CD4-positive, CD25-positive, alpha-beta regulatory T cell (primary cell): ENCODE results near the gene CAPS2. TPM values are rescaled to one million over a fixed set of nuclear protein-coding genes. Genes with fewer than 3 reads are reported as not detected.

ENCODE experiments used
- ATAC-seq, 2 donors: fragments of 150-1000 bp; cut with Tn5 transposase; one replicate each; pipeline ENCODE4 v1.10.0; 2021; ENCODE audit warnings: low read depth in 2 of 2, moderate number of reproducible peaks in 2 of 2, moderate library complexity in 1 of 2
- DNase-seq, 3 donors: peaks; one replicate each; pipeline versions ENCODE4 v3.0.0 to v3.0.0-alpha.2; 2012 to 2022; ENCODE audit warnings: mixed read lengths in 1 of 3
- H3K27ac ChIP-seq: one replicate; pipeline ENCODE4 v1.7.0; 2013; ENCODE audit warnings: mild to moderate bottlenecking, low read length; ENCODE audit not compliant: insufficient read depth, poor library complexity, severe bottlenecking
- H3K27me3 ChIP-seq: one replicate; pipeline ENCODE4 v1.7.0; 2013; ENCODE audit warnings: low read length; ENCODE audit not compliant: control insufficient read depth, insufficient read depth
- H3K36me3 ChIP-seq: one replicate; pipeline ENCODE4 v1.7.0; 2013; ENCODE audit warnings: mild to moderate bottlenecking, low read length, moderate library complexity; ENCODE audit not compliant: control insufficient read depth, insufficient read depth
- H3K4me1 ChIP-seq: 2 replicates; pipeline ENCODE4 v1.7.0; 2013; ENCODE audit warnings: mild to moderate bottlenecking, low read length; ENCODE audit not compliant: insufficient read depth, control insufficient read depth, poor library complexity, severe bottlenecking
- H3K4me3 ChIP-seq: one replicate; pipeline ENCODE4 v1.7.0; 2013; ENCODE audit warnings: low read depth, mild to moderate bottlenecking, low read length, moderate library complexity
- H3K9me3 ChIP-seq, 2 experiments: 1 replicate in 1 of 2; 2 replicates in 1 of 2; pipeline ENCODE4 v1.7.0; 2013; ENCODE audit warnings: low read length in 2 of 2, mild to moderate bottlenecking in 1 of 2, moderate library complexity in 1 of 2; ENCODE audit not compliant: control insufficient read depth in 2 of 2
- H3K27ac Mint-ChIP-seq, 3 donors: one replicate each; pipeline ENCODE4 v1.8.0; 2020 to 2022; ENCODE audit warnings: mild to moderate bottlenecking in 3 of 3, mixed read lengths in 3 of 3, moderate library complexity in 2 of 3
- H3K27me3 Mint-ChIP-seq: one replicate; pipeline ENCODE4 v1.8.0; 2022; ENCODE audit warnings: mild to moderate bottlenecking, mixed read lengths
- H3K36me3 Mint-ChIP-seq: one replicate; pipeline ENCODE4 v1.8.0; 2020; ENCODE audit warnings: mixed read lengths
- H3K4me1 Mint-ChIP-seq, 4 donors: one replicate each; pipeline ENCODE4 v1.8.0; 2020 to 2022; ENCODE audit warnings: mixed read lengths in 4 of 4, mild to moderate bottlenecking in 1 of 4
- H3K4me3 Mint-ChIP-seq, 4 donors: one replicate each; pipeline ENCODE4 v1.8.0; 2020 to 2022; ENCODE audit warnings: mild to moderate bottlenecking in 4 of 4, mixed read lengths in 4 of 4, moderate library complexity in 3 of 4
- H3K9me3 Mint-ChIP-seq, 7 donors: one replicate each; pipeline ENCODE4 v1.8.0; 2020 to 2022; ENCODE audit warnings: mixed read lengths in 7 of 7, mild to moderate bottlenecking in 3 of 7, moderate library complexity in 2 of 7
- polyA plus RNA-seq, 4 donors: library from polyadenylated mRNA; unstranded; fragments of 300-500 nt; fragmentation: Illumina TruSeq; gene quantifications; one replicate each; pipeline ENCODE4 v1.2.3, GENCODE V29; 2021
- total RNA-seq: library from RNA; stranded (reverse); gene quantifications from one replicate; pipeline ENCODE4 v1.2.3, GENCODE V29; 2022

CAPS2 gene
- total and polyA plus RNA-seq, 5 donors from 2014 or later: 1.5 to 5.1 (median 2.7) TPM

- peaks cover 0 to 3% (median 0%) of the 10 kb centered on the region in 7 donors for H3K9me3 Mint-ChIP-seq
- no peak for ATAC-seq
- H3K4me1 Mint-ChIP-seq: peaks cover 2 to 13% (median 10%) of the 10 kb centered on the region in 4 donors
- Histone ChIP-seq H3K4me1 (peaks cover 9% of the 10 kb centered on the region), H3K4me3 (no peak overlapping the region), H3K9me3 (no peaks in the 10 kb centered on the region), H3K27me3 (peaks cover 21% of the 10 kb centered on the region), H3K27ac (no peak overlapping the region), H3K36me3 (no peaks in the 10 kb centered on the region)
- H3K36me3 Mint-ChIP-seq: no peaks in the 10 kb centered on the region
- no peak overlapping the region for H3K27ac Mint-ChIP-seq
- peaks cover 50% of the 10 kb centered on the region for H3K27me3 Mint-ChIP-seq
- no peak for DNase-seq
- no peak overlapping the region for H3K4me3 Mint-ChIP-seq
These were observed 2.5 kb downstream of the CAPS2 start for GRCh38 chr12:75327642-75328041.

- peaks cover 13% of the 10 kb centered on the region for H3K27me3 ChIP-seq
- H3K27ac ChIP-seq: no peak overlapping the region
- no peaks in the 10 kb centered on the region for H3K36me3 ChIP-seq
- no peak overlapping the region for H3K4me3 Mint-ChIP-seq
- ATAC-seq: no peak
- DNase-seq: no peak
- H3K4me3 ChIP-seq: no peak overlapping the region
- no peak overlapping the region for H3K27ac Mint-ChIP-seq
- peaks cover 33% of the 10 kb centered on the region for H3K27me3 Mint-ChIP-seq
- H3K4me1 Mint-ChIP-seq: no peaks in the 10 kb centered on the region
- H3K36me3 Mint-ChIP-seq: no peaks in the 10 kb centered on the region
- H3K9me3 Mint-ChIP-seq: no peaks in the 10 kb centered on the region
- no peaks in the 10 kb centered on the region for H3K9me3 ChIP-seq
- no peaks in the 10 kb centered on the region for H3K4me1 ChIP-seq
These were observed 6.5 kb downstream of the CAPS2 start for GRCh38 chr12:75323663-75324062.

- H3K4me3 ChIP-seq: no peak overlapping the region
- no peaks in the 10 kb centered on the region for H3K9me3 ChIP-seq
- no peaks in the 10 kb centered on the region for H3K4me1 ChIP-seq
- Mint-ChIP-seq H3K9me3 (peaks cover 0 to 2% (median 0%) of the 10 kb centered on the region in 7 donors), H3K27ac (no peak overlapping the region), H3K27me3 (peaks cover 23% of the 10 kb centered on the region), H3K4me3 (no peak overlapping the region), H3K36me3 (no peaks in the 10 kb centered on the region), H3K4me1 (no peaks in the 10 kb centered on the region)
- peaks cover 6% of the 10 kb centered on the region for H3K27me3 ChIP-seq
- no peaks in the 10 kb centered on the region for H3K36me3 ChIP-seq
- ATAC-seq: no peak
- DNase-seq: no peak
- H3K27ac ChIP-seq: no peak overlapping the region
These were observed 7.7 kb downstream of the CAPS2 start for GRCh38 chr12:75322464-75322863.

- H3K9me3 ChIP-seq: no peaks in the 10 kb centered on the region
- peaks cover 2% of the 10 kb centered on the region for H3K27me3 ChIP-seq
- H3K4me1 Mint-ChIP-seq: no peaks in the 10 kb centered on the region
- no peak overlapping the region for H3K4me3 ChIP-seq
- peaks cover 11% of the 10 kb centered on the region for H3K27me3 Mint-ChIP-seq
- DNase-seq: no peak
- no peak overlapping the region for H3K27ac Mint-ChIP-seq
- H3K9me3 Mint-ChIP-seq: peaks cover 0 to 2% (median 0%) of the 10 kb centered on the region in 7 donors
- H3K36me3 Mint-ChIP-seq: no peaks in the 10 kb centered on the region
- H3K4me3 Mint-ChIP-seq: no peak overlapping the region
- no peak overlapping the region for H3K27ac ChIP-seq
- no peaks in the 10 kb centered on the region for H3K4me1 ChIP-seq
- no peak for ATAC-seq
- no peaks in the 10 kb centered on the region for H3K36me3 ChIP-seq
These were observed 12.3 kb downstream of the CAPS2 start for GRCh38 chr12:75317784-75318183.

GRCh38 chr12:75315518-75315917 is 14.6 kb downstream of the CAPS2 start:
- no peak for ATAC-seq
- H3K27me3 Mint-ChIP-seq: peaks cover 4% of the 10 kb centered on the region
- no peak overlapping the region for H3K4me3 ChIP-seq
- no peaks in the 10 kb centered on the region for H3K36me3 ChIP-seq
- H3K4me3 Mint-ChIP-seq: no peak overlapping the region
- DNase-seq: no peak
- H3K27ac ChIP-seq: no peak overlapping the region
- no peaks in the 10 kb centered on the region for H3K36me3 Mint-ChIP-seq
- H3K4me1 Mint-ChIP-seq: no peaks in the 10 kb centered on the region
- H3K9me3 ChIP-seq: no peaks in the 10 kb centered on the region
- no peak overlapping the region for H3K27ac Mint-ChIP-seq
- no peaks in the 10 kb centered on the region for H3K4me1 ChIP-seq
- H3K27me3 ChIP-seq: peaks cover 2% of the 10 kb centered on the region
- peaks cover 0 to 3% (median 0%) of the 10 kb centered on the region in 7 donors for H3K9me3 Mint-ChIP-seq

GRCh38 chr12:75311369-75311768 is 18.8 kb downstream of the CAPS2 start:
- Histone ChIP-seq H3K36me3 (no peaks in the 10 kb centered on the region), H3K4me3 (no peak overlapping the region), H3K27ac (no peak overlapping the region), H3K27me3 (peaks cover 2% of the 10 kb centered on the region), H3K9me3 (no peaks in the 10 kb centered on the region), H3K4me1 (no peaks in the 10 kb centered on the region)
- no peak overlapping the region for H3K4me3 Mint-ChIP-seq
- DNase-seq: no peak
- H3K4me1 Mint-ChIP-seq: peaks cover 0 to 4% (median 0%) of the 10 kb centered on the region in 4 donors
- H3K9me3 Mint-ChIP-seq: peaks cover 0 to 1% (median 0%) of the 10 kb centered on the region in 7 donors
- no peak for ATAC-seq
- peaks cover 4% of the 10 kb centered on the region for H3K27me3 Mint-ChIP-seq
- no peak overlapping the region for H3K27ac Mint-ChIP-seq
- no peaks in the 10 kb centered on the region for H3K36me3 Mint-ChIP-seq

GRCh38 chr12:75308279-75308678 is 21.8 kb downstream of the CAPS2 start:
- H3K36me3 ChIP-seq: no peaks in the 10 kb centered on the region
- peaks cover 4% of the 10 kb centered on the region for H3K27me3 Mint-ChIP-seq
- H3K4me1 ChIP-seq: no peaks in the 10 kb centered on the region
- H3K27me3 ChIP-seq: no peaks in the 10 kb centered on the region
- ATAC-seq (no peak), DNase-seq (no peak)
- no peaks in the 10 kb centered on the region for H3K9me3 ChIP-seq
- peaks cover 0 to 5% (median 0%) of the 10 kb centered on the region in 7 donors for H3K9me3 Mint-ChIP-seq
- no peak overlapping the region for H3K4me3 ChIP-seq
- no peak overlapping the region for H3K27ac Mint-ChIP-seq
- no peaks in the 10 kb centered on the region for H3K36me3 Mint-ChIP-seq
- H3K4me1 Mint-ChIP-seq: peaks cover 0 to 4% (median 0%) of the 10 kb centered on the region in 4 donors
- no peak overlapping the region for H3K4me3 Mint-ChIP-seq
- H3K27ac ChIP-seq: no peak overlapping the region

GRCh38 chr12:75305412-75306332 is 24.5 kb downstream of the CAPS2 start:
- Histone ChIP-seq H3K9me3 (no peaks in the 10 kb centered on the region), H3K27ac (no peak overlapping the region), H3K27me3 (no peaks in the 10 kb centered on the region), H3K4me3 (no peak overlapping the region), H3K36me3 (no peaks in the 10 kb centered on the region), H3K4me1 (no peaks in the 10 kb centered on the region)
- ATAC-seq (no peak), DNase-seq (no peak)
- Mint-ChIP-seq H3K4me3 (no peak overlapping the region), H3K27me3 (no peaks in the 10 kb centered on the region), H3K9me3 (peaks cover 0 to 6% (median 0%) of the 10 kb centered on the region in 7 donors), H3K4me1 (peaks cover 0 to 4% (median 0%) of the 10 kb centered on the region in 4 donors), H3K36me3 (no peaks in the 10 kb centered on the region), H3K27ac (no peak overlapping the region)
